NCI-H2029 treated with DMSO at 0.1 percent for 48 hours (cell line): ENCODE measurements around the gene PDE6D.

ENCODE experiments used
- DNase-seq: peaks from one replicate; lab custom pipeline; 2025; lab: John Stamatoyannopoulos, UW

PDE6D gene

DNA sequence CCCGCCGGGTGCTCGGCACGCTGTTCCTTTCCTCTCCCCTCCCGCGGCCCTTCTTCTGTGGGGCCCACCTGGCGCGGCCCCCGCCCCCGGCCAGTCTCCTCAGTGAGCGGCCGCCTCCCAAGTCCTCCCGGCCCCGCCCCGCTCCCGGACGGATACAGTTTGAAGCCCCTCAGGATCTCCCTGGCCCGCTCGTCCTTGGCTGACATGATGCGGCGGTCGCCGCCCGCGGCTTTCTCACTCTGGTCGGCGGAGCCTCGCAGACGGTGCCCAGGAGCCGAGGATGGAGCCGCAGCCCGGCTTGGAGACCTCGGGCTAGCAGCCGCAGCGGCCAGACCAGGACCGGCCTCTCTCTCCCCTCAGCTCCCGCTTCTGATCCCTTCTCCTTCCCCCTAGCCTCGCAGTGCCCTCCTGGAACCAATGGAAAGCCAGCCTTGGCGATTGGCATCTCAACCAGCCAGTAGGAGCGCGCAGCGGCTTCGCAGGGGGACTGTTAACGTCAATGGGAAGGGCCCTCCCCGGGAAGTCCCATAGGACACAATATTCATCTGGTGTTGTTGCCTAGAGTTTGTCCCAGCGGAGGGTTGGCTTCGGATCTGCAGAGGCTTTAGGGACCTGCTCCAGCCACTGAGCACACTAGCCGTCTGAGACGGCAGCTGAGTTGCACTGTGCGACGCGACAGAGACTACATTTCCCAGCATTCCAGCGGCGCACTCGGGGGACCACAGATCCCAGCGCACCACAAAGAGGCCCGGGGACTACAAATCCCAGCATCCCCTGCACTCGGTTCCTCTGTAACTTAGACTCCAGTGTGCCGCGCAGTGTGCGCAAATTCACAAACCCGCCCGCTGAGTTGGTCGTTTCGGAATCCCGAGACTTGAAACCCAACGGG is at the start of gene PDE6D:
Gene PDE6D, minus strand, starts transcription at position 374 of the 889 bp plus-strand sequence. Its CDS starts 168 bp downstream, at position 206.
- peak; percentile 94 for DNase-seq

DNA sequence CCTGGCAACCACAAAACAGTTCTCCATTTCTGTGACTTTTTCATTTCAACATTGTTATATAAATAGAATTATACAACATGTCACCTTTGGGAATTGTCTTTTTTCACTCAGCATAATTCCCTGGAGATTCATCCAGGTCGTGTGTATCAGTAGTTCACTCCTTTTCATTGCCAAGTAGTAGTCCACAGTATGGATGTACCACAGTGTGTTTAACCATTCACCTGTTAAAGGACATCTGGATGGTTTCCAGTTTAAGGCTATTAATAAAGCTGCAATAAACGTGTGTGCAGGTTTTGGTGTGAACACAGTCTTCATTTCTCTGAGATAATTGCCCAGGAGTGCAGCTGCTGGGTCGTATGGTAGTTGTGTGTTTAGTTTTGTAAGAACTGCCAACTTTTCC is 40.8 kb upstream of the PDE6D start:
- no peak for DNase-seq

DNA sequence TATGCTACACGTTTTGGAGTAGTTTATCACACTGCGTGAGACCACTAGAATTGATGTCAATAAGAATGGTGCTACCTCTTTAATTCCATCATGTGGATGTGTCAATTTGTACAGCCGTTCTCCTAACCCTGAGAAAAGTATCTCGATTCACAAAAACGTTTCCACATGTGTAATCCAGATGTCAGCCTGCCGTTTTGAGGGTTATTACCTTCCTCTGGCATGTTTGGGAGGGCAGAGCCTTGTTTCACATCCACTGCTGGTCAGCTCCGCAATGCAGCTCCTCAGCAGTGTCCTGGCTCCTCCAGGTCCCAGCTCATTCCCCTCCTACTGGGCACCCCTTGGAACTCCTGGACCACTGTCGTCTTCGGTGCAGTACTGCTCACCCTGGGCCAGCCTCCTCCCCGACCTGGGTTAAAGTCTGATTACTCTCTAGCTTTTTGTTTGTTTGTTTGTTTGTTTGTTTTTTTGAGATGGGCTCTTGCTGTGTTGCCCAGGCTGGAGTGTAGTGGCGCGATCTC is 39.8 kb upstream of the PDE6D start:
- no peak for DNase-seq

DNA sequence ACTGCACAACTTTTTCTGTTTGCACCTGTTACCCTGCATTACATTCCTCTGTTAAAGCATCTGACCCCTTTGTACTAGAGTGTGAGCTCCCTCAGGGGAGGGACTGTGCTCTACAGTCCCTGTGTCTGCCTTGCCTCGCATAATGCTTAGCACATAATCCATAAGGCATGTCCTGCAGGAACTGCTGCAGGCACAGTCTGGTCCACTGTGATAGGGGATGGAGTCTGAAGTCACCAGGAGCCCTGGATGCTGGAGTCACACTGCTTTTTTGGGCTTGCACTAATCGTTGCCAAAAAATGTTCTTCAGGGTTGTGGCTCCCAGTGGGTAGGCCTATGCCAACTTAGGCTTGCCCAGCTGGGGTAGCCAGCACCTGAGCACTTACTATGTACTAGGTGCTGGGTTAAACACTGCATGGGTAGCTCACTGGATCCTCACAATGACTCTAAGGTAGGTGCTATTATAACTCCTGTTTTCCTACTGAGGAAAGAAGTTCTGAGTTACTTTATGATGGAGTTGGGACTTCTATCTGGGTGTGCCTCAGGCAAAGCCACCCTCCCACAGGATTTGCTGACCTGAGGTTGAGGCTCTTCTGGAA is 38.5 kb upstream of the PDE6D start:
- no peak for DNase-seq

DNA sequence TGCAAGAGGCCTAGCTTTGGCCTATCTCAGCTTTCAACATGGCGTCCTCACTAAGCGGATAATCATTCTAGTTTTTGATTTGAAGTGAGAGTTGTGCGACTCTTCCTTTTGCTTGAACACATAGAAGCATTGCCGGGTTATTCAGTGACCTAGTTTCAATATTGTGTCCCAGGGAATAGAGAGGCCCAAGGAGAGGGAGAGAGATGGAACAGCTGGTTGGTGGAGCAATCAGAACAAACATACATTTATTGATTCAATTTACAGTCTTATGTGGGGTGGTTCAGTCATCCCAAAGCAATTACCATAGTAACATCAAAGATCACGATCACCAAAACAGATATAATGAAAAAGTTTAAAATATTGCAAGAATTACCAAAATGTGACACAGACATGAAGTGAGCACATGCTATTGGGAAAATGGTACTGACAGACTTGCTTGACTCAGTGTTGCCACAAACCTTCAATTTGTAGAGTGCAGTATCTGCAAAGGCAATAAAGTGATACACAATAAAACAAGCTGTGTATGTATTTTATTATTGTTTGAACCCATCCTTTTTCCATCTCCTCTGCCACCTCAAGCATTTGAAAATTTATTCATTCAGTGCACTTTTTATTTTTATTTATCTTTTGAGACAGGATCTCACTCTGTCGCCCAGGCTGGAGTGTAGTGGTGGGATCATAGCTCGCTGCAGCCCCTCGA is 35.4 kb upstream of the PDE6D start:
- DNase-seq = no peak

DNA sequence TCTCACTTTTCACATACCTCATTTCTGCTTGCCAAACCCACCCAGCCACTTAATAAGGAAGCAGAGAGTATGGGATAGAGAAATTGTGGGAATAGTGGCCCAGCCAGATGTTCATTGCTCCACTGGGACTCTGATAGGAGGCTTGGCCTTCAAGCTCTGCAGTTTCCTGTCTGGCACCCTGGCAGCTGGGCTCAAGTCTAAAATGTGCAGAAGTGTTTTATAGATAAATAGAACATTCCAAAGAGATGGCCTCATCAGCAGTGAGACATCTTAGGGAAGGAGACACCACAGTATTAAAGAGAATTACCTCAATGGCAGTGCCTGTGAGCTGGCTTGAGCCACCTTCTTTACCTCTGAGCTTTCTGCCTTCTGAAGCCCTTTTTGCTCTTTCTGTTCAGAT is 29.8 kb upstream of the PDE6D start:
- DNase-seq = no peak

DNA sequence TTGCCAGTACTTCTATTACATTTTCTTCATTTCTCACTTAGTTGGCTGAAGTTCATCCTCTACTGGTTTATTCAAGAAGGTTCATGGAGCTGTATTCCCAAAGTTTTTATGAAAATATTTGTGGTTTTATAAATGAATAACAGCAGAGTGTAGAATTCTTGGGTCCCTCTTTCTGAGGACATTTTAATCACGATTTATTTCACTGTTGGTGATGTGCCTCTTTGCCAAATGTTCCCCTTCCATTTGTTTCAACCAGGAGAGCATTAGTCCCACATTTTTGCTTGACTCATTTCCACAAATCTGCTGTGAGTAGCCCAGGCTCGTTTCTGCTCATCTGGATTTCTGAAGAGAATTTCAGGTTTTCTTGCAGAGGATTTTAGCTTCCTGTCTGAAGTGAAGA is 25.9 kb upstream of the PDE6D start:
- no peak for DNase-seq

DNA sequence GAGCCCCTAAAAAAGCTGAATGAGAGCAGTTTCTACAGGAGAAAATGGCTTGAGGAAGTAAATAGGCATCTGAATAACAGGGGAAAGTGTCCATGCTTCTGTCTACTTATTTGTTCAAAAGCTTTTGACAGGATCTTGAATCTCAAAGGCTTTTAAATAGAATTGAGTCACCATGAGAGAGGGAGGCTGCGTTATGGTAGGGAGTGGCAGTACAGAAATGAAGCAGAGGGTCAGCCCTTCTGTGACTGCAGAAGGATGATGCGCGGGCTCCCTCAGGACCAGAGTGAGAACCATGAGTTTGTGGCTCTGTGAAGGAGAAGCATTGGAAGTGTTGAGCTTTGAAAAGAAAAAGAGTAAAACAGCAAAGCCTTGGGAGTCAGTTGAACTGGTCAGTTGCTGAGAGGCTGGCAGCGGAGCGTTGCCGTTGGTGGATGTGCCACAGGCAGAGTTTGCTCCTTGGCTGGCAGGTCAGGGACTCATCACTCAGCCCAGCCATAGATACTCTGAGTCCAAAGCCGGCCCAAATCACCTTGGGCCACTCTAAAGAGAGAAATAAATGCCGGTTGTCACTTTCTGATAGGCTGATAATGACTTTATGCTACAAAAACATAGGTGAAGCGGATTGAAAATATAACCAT is 22.5 kb upstream of the PDE6D start:
- no peak for DNase-seq

DNA sequence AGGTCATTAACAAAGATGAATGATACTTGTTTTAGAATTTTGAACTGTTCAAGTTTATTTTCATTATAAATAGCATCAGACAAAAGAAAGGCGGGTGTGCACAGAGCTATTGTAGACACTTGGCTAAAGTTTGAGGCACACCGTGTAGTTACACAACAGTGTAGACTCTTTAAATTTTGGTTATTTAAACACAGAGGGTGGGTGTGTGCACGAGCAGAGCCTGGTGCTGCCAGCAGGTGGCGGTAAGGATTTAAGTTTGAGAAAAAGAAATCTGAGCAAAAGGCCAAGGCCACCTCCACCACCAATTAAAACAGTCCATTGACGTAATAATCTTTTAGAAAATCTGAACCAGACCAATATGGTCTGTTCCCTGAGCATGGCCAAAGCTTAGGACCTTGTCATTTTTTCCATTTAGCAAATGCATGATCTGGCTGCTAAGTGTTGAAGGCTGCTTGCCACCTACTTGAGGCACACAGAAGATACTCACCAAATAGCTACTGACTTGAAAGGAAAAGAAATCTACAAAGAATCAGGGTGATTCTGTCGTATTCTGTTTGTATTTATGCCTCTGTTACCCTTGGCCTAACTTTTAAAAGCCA is 19.5 kb upstream of the PDE6D start:
- DNase-seq = peak; percentile 2

DNA sequence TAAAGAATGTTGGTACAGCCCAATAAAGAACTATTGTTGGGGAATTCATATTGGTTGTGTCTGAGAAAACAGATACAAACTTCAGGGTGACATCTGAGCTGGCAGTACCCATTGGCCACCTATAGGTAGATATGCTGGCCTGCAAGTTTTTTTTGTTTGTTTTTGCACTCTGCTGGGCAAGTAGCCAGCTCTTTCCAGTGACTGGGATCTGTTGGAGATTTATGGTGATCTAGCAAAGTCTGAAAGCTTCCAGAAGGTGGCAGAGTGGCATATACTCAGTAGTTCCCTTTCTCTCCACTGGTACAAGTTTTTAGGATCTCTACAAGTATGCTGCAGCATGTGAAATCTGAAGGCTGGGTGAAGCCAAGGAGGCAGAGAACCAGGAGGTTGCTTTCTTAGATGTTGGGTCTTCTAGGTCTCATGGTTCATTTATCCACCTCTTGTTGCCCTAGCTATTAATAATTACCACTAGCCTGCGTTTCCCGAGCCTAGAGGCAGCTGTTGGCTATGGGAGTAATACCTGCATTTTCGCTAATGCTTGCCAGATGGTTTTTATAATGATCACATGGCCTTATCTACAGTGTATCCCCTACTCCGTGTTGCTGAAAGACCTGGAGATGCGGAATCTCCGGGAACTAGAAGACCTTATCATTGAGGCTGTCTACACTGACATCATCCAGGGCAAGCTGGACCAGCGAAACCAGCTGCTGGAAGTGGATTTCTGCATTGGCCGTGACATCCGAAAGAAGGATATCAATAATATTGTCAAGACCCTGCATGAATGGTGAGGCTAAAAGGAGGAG is 14.6 kb upstream of the PDE6D start:
- peak; percentile 24 for DNase-seq

DNA sequence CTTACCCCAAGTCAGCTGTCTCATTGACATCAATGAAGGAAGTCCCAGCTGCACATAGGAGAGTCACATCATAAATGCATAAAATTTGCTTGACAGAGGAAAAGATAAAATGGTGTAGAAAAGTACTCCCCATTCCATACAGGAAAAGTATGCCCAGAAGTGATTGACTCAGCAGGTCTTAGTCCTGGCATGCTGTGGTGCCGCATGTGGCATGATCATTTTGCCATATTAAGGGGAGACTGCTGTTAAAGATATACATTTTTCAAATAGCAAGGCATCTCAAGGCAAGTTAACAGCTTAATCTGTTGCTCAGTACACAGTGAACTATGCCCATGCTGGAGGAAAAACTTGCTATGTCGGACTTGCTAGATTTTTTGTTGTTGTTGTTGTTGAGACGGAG is 13.3 kb upstream of the PDE6D start:
- no peak for DNase-seq

DNA sequence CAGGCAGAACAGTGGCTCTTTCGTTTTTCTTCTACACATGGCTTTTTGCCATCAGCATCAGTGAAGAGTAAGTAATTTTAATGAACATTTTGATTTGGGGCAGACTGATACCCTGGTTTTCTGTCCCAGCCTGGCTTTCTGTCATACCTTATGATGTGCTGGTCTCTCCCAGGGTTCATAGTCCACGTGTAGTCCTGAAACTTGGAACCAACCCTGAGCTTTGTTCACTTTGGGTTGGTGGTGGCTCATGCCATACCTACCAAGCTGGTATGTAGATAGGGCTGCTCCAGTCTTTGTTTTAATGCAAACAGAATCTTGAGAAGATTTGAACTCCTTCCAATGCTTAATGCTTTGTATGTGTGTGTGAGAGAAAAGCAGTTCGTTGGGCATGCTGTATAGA is 10.0 kb upstream of the PDE6D start:
- no peak for DNase-seq

DNA sequence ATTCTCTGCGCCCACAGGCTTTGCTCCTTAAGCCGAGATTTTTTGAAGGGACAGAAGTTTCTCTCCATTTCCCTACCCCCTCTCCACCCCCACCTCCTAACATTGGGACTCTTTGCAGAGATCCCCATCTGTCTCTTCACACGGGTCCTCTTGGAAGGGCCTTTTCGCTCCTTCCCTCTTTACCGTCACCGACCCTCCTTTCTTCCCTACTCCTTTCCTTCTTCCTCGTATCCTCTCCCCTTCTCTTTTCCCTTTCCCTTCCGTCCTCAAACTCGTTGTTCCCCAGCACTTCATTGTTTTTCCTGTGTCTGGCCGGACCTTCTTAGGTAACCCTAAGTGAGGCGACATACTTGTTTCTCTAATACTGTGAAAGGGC is 5.8 kb upstream of the PDE6D start:
- DNase-seq = no peak

DNA sequence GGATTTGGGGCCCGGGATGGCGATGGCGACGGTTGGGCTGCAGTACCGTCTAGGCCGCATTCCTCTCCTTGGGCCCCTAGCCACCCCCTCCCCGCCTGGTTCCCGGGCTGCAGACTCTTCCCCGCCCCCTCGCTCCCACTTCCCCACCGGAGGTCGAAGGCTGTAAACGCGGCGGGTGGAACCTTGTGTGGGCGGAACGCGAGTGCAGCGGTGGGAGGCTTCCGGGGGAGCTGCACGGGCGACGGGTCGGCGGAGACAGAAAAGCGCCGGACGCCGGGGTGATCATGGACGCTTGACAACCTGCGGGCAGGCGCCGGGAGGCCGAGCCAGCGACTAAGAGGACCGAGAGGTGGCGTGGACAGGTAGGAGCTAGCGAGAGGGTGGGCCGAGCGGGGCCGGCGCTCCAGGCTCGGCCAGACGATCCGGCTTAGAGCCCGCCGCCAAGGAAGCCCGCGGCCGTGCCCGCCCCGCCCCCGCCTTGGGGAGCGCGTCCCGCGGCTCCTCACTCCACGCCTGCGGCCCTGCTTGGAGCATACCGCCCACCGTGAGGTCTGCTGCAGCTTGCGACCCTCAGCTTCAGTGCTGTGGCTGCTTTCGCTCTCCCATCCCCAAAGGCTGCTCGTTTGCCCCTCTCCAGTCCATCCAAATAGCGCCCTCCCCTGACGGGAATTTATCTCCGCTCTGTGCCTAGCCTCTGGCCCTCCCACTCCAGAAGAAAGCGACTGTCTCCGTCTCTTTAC is 5.3 kb upstream of the PDE6D start, which contains the start of gene COPS7B:
Gene COPS7B, plus strand, starts transcription at position 269 of the 740 bp plus-strand sequence. CDS start 2,126 bp downstream, outside the sequence.
- DNase-seq = peak; percentile 62

DNA sequence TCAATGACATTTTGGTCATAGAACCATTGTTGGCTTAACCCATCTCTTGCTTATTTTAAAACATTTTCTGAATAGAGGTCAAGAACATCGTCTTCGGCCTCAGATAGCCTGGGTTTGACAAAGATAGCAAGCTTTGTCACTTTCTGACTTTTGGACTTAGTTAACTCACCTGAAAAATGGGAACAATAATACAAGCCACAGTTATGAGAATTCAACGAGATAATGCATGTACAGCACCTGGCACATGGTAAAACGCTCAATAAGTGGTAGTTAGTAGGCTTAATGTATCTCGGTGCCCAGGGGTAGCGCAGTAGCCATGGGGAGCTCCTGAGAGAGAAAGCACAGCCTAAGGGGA is 4.7 kb upstream of the PDE6D start:
- DNase-seq = no peak

DNA sequence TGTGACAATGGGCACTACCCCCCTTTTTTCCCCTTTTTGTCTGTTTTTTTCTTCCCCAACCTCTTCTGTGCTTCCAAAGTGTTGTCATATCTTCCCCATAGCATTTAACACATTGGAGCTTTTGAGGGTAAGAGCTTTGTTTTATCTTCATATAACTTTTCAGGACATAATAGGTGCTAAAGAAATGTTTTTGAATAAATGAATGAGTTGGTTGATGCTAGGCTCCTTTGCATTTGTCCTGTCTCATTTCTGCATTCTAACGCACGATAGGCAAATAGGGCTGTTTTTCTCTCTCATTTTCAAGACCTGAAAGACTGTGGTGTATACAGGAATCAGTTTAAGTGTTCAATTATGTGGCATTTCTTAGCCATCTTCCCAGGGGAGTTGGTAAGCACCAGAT is 4.3 kb upstream of the PDE6D start:
- DNase-seq = no peak

DNA sequence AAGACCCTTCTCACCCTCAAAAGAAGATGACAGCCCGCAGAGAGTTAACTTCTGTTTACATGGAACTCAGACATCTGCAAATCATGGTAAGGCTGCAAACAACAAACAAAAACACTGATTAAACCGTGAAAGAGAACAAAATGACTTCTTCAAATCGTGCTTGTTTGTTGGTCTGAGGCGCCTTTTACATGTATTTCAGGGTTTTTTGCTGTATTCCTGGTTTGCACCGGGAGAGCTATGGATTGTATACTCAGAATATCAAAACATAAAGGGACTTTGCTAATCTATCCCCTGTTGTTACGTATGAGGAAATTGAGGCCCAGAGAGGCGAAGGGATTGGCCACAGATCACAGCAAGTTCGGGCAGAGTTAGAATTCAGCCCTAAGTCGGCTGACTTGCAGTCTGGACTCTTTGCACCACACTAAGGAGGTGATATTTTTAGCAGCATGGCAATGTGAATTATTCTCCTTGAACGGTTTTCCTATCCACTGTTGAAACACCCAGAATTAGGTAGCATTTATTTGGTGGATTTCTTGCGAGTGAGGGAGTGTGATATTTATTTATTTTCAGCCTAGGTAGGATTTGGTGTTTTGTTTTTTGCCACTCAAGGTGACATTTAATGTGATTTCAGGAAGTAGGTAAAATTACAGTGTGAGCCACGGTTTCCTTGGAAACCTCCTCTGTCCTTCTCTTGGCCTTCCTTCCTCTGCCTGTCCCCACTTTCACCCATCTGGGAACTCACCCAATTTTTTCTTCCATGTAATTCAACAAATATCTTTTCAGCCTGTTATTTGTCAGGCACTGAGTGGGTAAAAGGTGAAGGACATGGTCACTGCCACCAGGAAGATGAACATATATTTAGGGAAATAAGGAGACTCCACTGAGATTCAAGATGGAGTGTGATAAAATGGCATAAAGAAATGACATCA is 980 bp upstream of the PDE6D start:
- DNase-seq = peak; percentile 15

DNA sequence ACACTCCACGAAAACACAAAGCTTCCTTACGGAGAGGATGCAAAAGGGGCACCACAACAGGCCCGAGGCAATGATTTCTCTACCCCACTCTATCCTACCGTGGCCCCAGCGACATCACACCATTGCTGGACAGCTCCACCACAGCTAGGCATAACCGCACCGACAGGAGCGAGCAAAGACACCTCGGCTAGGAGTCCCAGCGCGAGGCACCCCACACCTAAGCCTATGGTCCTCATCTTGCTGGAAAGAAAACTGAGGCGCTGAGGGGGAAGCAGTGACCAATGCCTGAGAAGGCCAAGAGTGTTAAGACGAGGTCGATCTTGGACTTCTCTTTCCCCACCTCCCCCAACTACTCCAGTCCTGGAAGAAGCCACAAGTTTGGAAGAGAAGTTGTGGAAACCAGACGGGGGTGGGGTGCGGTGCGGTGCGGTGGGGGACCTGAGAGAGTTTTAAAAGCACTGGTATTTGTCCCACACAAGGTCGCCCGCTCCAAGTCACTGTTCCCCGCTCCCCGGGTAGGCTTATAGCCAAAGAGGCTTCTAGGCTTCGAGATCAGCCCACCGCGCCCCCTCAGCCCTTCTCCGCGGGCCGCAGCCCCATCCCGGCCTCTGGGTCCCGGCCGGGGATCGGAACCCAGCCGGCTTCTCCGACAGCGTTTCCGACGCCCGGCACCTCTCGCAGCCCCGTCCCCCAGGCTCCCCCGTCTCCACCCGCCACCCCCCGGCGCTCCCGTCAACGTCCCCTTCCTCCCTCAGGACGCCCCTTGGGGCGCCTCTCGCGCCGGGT is 766 bp downstream of the PDE6D start:
- DNase-seq = no peak
